Activated T-cell treated with anti-CD3 and anti-CD28 coated beads for 48 hours (primary cell): Measurements from ENCODE around the gene BZW2.
"Not testable (repeated sequence)": the region's sequence is repeated elsewhere in the genome, so short reads cannot be mapped to it uniquely, and the experiment has no call there.

ENCODE experiments used
- DNase-seq: peaks from one replicate; pipeline ENCODE4 v3.0.0-alpha.2; 2020; ENCODE audit warnings: low read depth

The BZW2 gene

GRCh38 chr7:16644636-16645592 is 1.1 kb upstream of the BZW2 start:
- no peak for DNase-seq

DNA sequence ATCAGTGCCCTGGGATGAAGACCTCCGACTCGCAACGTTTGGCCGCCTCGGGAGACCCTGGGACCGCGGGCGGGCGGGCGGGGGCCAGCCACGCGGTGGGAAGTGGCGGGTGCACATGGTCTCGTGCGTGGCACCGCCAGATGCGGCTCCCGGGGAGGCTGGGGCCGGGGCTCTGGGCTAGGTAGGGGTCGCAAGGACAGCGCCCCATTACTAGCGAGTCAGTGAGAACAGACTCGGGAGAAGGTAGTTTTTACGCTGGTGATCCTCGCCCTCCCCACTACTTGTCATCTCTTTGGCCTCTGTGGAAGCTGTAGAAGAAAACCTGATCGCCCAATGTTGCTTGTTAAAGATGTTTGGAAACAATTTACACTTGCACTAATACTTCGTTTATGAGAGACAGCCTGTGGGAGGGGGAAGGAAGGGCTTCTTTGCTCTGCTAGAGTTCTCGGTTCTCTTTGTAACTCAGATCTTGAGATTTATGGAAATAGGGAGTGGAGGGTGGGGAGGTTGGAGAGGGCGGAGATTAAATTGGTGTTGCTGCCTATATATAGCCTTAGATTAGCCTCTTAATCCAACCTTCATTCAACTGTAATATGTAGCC is 591 bp downstream of the BZW2 start:
- DNase-seq: no peak

- DNase-seq: no peak
Measured at GRCh38 chr7:16647435-16647960, 1.5 kb downstream of the BZW2 start.

- DNase-seq: no peak
Measured at GRCh38 chr7:16648551-16648950, 2.6 kb downstream of the BZW2 start.

GRCh38 chr7:16649196-16649595 is 3.2 kb downstream of the BZW2 start:
- no peak for DNase-seq

GRCh38 chr7:16650266-16650665 is 4.3 kb downstream of the BZW2 start:
- DNase-seq: no peak

- no peak for DNase-seq
Measured at GRCh38 chr7:16651396-16652239, 5.6 kb downstream of the BZW2 start.

GRCh38 chr7:16652240-16652583 is 6.2 kb downstream of the BZW2 start:
- no peak for DNase-seq

- DNase-seq: no peak
Measured at GRCh38 chr7:16652888-16653287, 6.9 kb downstream of the BZW2 start.

- no peak for DNase-seq
Measured at GRCh38 chr7:16655394-16655793, 9.4 kb downstream of the BZW2 start.

- DNase-seq: no peak
Measured at GRCh38 chr7:16656141-16656540, 10.2 kb downstream of the BZW2 start.

GRCh38 chr7:16657656-16658279 is 11.8 kb downstream of the BZW2 start:
- DNase-seq: no peak

DNA sequence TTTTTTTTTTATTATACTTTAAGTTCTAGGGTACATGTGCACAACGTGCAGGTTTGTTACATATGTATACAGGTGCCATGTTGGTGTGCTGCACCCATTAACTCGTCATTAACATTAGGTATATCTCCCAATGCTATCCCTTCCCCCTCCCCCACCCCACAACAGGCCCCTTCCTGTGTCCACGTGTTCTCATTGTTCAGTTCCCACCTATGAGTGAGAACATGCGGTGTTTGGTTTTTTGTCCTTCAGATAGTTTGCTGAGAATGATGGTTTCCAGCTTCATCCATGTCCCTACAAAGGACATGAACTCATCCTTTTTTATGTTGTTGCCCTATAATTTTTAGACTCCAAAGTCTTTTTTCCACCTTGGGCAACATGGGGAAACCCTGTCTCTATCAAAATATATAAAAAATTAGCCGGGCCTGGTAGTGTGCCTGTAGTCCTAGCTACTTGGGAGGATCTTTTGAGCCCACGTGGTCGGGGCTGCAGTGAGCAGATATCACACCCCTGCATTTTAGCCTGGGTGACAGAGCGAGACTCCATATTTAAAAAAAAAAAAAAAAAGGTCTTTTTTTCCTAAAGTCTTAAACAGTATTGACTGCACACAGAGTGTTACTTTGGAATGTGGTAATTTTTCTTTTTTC is 14.0 kb downstream of the BZW2 start:
- DNase-seq: not testable (repeated sequence)

DNA sequence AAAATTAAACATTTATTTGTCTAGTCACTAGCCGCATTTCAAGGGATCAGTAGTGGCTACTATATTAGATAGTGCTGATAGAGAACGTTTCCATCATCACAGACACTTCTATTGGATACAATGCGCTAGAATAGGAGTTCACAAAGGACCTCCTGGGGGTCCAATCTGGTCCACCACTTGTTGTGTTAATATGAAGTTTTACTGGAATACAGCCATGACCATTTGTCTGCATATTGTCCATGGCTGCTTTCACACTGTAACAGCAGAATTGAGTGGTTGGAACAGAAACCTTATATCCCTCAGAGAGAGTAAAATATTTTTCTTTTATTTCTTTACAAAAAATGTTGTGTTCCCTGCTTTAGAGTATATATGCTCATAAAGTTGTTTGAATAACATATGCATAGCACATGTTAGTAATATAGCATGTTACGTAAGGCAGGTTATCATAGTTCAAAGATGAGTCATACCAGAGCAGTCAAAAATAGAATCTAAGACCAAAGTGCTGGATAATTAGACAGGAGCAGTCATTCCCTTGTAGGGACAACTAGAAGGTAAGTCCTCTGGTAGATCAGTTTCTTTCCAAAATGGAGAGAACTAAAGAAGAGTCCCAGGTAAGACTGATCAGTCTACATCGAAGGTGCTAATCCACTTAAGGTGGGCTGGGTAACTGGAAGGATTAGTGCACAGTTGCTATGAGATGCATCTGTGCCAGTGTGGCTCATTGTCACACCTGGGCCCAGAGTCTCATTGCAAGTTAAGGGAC is 14.9 kb downstream of the BZW2 start:
- DNase-seq: no peak

- no peak for DNase-seq
Measured at GRCh38 chr7:16661924-16662323, 15.9 kb downstream of the BZW2 start.

GRCh38 chr7:16667355-16667754 is 21.4 kb downstream of the BZW2 start:
- no peak for DNase-seq

DNA sequence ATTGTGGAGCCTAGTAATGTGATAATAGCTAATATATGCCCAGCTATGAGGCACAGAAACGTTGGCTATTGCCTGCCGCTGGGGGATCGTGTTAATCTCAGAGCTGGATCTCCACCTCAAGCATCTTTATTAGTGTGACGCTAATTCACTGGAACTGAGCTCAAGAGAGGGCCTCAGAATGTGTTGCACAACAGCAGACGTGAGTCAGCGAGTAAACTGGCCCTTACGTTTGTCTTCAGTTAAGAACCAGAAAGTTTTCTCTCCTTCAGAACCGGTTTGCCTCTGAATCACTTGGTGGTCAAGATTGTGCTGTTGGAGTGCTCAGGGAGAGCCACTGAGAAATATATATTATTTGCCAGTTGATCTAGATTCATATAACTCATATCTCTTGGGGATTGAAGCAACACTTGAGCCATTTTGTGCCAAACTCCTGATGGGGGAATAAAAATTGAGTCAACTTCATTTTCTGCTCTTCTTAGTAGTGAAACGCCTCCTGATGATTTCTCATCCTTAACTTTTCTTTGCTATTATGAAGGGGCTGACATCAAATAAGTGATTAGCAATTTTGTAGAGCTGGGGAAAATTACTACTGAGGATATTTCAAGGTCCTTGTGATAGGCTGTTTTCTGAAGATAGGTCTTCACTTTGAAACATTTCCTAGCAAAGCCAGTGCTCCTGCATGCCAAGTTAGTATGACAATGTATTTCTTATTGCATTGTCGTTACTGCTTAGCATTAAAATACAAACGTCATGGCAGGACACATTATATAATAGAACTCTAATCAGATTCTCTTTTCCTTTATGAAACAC is 22.3 kb downstream of the BZW2 start:
- no peak for DNase-seq

DNA sequence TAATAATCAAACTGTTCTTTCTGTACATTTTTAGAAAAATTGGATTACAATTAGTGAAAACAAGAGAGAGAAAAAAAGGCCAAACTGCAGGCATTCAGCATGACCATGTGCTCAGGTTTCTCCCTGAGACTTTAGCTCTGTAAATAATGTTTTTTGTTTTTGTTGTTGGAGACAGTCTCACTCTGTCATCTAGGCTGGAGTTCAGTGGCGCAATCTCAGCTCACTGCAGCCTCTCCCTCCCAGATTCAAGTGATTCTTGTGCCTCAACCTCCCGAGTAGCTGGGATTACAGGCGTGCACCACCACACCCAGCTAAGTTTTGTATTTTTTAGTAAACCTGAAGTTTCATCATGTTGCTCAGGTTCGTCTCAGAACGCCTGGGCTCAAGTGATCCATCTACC is 23.0 kb downstream of the BZW2 start:
- no peak for DNase-seq

GRCh38 chr7:16669581-16669980 is 23.6 kb downstream of the BZW2 start:
- no peak for DNase-seq

- DNase-seq: no peak
Measured at GRCh38 chr7:16670021-16670420, 24.0 kb downstream of the BZW2 start.
